Fibroblast of villous mesenchyme (primary cell): ENCODE results near the gene DAB2. TPM values are rescaled to one million over a fixed set of nuclear protein-coding genes. Genes with fewer than 3 reads are reported as not detected.

ENCODE experiments used
- DNase-seq: peaks from one replicate; pipeline ENCODE4 v3.0.0-alpha.2; 2010; ENCODE audit warnings: low read depth
- H3K4me3 ChIP-seq: 2 replicates; pipeline ENCODE4 v1.5.1; 2011; ENCODE audit warnings: low read depth, mild to moderate bottlenecking, low read length
- total RNA-seq: library from RNA; depleted of rRNA; stranded (reverse); fragments of >200 nt; gene quantifications from 2 replicates; pipeline ENCODE4 v1.2.3, GENCODE V29; 2012
- TF ChIP-seq, protein P1 (sequence below): IDR thresholded peaks from 2 replicates; pipeline ENCODE4 v1.5.1; 2012; ENCODE audit warnings: low read depth, mild to moderate bottlenecking, low read length; ENCODE audit not compliant: insufficient read depth

The DAB2 gene
- total RNA-seq, 1 donor = 332 TPM

DNA sequence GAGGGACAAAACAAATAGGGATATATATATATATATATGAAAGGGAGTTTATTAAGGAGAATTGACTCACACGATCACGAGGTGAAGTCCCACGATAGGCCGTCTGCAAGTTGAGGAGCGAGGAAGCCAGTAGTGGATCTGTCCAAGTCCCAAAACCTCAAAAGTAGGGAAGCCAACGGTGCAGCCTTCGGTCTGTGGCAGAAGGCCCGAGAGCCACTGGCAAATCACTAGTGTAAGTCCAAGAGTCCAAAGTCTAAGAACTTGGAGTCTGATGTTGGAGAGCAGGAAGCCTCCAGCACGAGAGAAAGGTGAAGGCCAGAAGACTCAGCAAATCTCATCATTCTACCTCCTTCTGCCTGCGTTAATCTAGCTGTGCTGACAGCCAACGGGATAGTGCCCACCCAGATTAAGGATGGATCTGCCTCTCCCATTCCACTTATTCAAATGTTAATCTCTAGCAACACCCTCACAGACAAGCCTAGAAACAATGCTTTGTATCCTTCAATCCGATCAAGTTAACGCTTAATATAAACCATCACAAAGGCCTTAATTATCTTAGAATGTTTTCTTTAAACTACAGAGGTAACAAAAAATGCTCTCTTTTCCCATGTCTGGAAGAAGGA lies 23.8 kb upstream of the DAB2 start:
- TF ChIP-seq, protein P1, sequence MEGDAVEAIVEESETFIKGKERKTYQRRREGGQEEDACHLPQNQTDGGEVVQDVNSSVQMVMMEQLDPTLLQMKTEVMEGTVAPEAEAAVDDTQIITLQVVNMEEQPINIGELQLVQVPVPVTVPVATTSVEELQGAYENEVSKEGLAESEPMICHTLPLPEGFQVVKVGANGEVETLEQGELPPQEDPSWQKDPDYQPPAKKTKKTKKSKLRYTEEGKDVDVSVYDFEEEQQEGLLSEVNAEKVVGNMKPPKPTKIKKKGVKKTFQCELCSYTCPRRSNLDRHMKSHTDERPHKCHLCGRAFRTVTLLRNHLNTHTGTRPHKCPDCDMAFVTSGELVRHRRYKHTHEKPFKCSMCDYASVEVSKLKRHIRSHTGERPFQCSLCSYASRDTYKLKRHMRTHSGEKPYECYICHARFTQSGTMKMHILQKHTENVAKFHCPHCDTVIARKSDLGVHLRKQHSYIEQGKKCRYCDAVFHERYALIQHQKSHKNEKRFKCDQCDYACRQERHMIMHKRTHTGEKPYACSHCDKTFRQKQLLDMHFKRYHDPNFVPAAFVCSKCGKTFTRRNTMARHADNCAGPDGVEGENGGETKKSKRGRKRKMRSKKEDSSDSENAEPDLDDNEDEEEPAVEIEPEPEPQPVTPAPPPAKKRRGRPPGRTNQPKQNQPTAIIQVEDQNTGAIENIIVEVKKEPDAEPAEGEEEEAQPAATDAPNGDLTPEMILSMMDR = no peak
- DNase-seq = no peak
- no peak overlapping the region for H3K4me3 ChIP-seq

DNA sequence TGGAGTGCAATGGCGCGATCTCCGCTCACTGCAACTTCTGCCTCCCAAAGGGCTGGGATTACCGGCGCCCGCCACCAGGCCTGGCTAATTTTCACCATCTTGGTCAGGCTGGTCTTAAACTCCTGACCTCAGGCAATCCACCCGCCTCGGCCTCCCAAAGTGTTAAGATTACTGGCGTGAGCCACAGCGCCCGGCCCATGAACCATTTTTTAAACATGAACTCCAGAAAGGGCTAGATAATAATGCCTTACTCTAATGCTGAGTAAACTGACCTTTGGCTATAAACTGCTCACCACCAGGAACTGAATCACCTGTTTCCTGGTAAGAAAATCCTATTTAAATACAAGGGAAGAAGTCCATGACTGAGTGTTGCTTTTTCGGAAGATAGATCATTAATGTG lies 23.2 kb upstream of the DAB2 start:
- TF ChIP-seq, protein P1 = no peak
- DNase-seq = no peak
- no peak overlapping the region for H3K4me3 ChIP-seq

DNA sequence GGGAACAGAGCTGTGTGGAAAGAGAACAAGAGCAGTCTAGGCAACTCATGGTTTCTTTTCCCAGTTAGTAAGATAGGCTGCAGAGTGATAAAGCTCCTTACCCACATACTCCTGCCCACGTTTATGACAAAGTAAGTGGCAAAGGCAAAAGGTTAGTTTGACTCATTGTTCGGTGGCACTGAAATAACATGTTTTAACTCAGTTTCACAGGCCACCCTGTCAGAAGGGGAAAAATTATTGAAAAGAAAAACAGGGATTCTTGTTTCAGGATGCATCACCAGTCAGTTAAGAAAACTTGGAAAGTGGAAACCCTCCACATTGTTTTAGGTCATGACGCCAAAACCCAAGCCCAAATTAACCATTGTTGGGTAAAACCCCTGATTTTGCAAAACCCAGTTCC lies 22.3 kb upstream of the DAB2 start:
- TF ChIP-seq, protein P1 = no peak
- no peak overlapping the region for H3K4me3 ChIP-seq
- DNase-seq = no peak

DNA sequence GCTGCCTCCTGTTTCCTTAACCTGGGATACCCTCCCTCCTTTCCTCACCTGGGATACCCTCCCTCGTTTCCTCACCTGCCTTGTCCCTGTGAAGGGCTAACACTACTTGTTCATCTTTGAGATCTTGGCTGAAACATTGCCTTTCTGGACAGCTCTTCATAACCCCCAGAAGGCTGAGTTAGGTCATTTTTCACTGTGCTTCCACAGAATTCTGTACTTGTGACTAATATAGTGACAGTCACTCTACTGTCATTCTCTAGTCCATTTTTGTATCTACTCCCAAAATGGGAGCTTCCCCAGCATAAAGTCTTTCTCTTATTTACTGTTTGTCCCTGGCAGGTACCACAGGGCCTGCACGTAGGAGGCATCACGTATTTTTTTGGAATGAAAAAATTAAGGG lies 21.5 kb upstream of the DAB2 start:
- TF ChIP-seq, protein P1 = no peak
- no peak overlapping the region for H3K4me3 ChIP-seq
- no peak for DNase-seq

DNA sequence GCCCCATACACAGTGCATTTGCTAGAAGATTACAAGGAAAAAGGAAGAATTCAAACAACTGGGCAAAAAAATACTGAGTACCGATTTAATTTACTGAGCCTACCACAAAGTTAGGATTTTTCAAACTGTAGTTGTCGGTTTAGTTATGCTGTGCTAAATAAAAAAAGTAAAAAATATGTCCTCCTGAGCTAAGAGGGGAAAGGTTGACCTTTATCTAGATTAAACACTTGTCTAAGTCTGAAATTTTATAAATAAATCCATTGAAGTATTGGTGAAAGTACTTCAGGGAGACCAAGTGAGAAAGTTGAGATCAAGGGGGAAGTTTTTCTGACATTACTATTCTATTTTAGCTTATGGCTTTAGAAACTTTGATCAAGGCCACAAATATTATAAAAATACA lies 19.1 kb upstream of the DAB2 start:
- H3K4me3 ChIP-seq = no peak overlapping the region
- TF ChIP-seq, protein P1 = no peak
- DNase-seq = no peak

DNA sequence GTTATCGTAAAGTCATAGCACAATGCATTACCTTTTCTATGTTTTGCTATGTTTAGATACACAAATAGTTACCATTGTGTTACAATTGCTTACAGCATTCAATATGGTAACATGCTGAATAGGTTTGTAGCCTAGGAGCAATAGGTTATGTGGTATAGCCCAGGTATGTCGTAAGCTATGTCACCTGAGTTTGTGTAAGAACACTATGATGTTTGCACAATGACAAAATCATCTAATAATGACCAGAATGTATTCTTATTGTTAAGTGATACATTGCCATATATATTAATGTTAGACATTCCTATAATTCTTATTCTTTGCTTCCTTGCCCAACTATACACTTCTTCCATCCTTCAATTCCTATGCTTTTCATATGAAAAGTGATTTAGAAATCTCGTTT lies 18.2 kb upstream of the DAB2 start:
- TF ChIP-seq, protein P1 = no peak
- no peak overlapping the region for H3K4me3 ChIP-seq

DNA sequence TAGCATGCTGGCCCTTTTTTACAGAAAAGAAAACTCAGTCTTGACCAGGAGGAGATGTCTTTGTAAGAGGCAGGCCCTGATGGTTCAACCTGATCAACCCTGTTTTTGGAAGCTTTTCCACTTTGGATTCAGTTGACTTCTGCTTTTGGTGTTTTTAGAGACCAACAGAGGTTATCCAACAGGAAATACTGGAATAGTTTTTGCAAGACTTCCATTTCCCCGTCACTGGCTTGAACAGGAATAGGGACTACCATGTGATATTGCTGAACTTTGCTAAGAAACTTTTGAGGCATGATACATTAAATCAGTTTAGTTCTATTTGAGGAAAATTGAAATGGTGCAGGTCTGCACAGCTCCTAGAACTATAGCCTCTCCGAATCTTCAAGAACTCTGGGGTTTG lies 17.1 kb upstream of the DAB2 start:
- DNase-seq = no peak
- TF ChIP-seq, protein P1 = no peak

More for the DNA sequence above, 18.2 kb upstream of the DAB2 start:
- no peak for DNase-seq

More for the DNA sequence above, 17.1 kb upstream of the DAB2 start:
- H3K4me3 ChIP-seq = no peak overlapping the region
